ENCODE data around the gene KRT79.

KRT79 gene

DNA sequence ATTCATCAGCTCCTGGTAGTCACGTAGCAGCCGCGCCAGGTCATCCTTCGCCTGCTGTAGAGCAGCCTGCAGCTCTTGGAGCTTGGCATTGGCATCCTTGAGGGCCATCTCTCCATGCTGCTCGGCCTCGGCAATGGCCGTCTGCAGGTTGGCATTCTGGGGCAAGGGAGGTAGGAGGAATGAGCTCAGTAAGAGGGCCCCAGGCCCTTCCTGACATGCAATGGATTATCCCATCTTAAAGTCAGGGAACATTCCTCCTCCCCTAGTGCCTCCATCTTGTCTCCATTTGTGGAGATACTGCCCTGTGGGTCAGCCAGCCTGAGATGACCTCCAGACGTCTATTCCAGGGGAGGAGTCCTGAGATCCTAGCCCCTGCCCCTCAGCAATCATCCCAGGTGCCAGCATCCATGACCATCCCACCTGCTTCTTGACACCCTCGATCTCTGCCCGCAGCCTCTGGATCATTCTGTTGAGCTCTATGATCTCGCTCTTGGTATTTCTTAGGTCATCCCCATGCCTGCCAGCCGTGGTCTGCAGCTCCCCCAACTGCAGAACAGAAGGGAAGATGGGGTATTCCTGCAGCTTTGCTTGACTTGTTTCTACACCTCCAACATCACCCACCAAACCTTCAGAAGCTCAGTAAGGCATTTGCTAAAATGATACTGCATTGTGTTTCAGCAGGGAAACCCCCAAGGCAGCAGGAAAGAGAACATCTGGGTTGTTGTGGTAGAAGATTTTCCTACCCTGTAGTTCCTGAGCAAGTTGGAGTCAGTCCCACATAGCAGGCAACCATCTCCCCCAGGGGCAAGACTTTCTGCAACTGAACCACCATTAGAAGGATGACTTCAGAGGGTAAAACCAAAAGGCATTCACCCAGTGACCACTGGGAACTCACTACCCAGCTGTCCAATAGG lies 42.6 kb downstream of the KRT79 start:
- no peaks in the 10 kb centered on the region for H3K4me1 ChIP-seq (ENCODE audit: control insufficient read depth in 1 of 2, insufficient read depth in 1 of 2, low read depth in 1 of 2, low read length in 1 of 2)
- H3K27me3 ChIP-seq: peaks cover 53% of the 10 kb centered on the region
- TF ChIP-seq, protein P1, sequence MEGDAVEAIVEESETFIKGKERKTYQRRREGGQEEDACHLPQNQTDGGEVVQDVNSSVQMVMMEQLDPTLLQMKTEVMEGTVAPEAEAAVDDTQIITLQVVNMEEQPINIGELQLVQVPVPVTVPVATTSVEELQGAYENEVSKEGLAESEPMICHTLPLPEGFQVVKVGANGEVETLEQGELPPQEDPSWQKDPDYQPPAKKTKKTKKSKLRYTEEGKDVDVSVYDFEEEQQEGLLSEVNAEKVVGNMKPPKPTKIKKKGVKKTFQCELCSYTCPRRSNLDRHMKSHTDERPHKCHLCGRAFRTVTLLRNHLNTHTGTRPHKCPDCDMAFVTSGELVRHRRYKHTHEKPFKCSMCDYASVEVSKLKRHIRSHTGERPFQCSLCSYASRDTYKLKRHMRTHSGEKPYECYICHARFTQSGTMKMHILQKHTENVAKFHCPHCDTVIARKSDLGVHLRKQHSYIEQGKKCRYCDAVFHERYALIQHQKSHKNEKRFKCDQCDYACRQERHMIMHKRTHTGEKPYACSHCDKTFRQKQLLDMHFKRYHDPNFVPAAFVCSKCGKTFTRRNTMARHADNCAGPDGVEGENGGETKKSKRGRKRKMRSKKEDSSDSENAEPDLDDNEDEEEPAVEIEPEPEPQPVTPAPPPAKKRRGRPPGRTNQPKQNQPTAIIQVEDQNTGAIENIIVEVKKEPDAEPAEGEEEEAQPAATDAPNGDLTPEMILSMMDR (IDR thresholded peaks at IDR 0.05): no peak
- H3K9me3 ChIP-seq: no peaks in the 10 kb centered on the region
- H3K4me3 ChIP-seq (ENCODE audit: low read depth in 1 of 2, low read length in 1 of 2): no peak overlapping the region
- H3K36me3 ChIP-seq: no peaks in the 10 kb centered on the region
- H3K27ac ChIP-seq: no peak overlapping the region

GRCh38 chr12:52790427-52791270 lies 43.5 kb downstream of the KRT79 start:
- Histone ChIP-seq H3K27ac (no peak overlapping the region), H3K4me3 (ENCODE audit: low read depth in 1 of 2, low read length in 1 of 2) (no peak overlapping the region), H3K36me3 (no peaks in the 10 kb centered on the region), H3K4me1 (ENCODE audit: control insufficient read depth in 1 of 2, insufficient read depth in 1 of 2, low read depth in 1 of 2, low read length in 1 of 2) (no peaks in the 10 kb centered on the region), H3K9me3 (no peaks in the 10 kb centered on the region), H3K27me3 (peaks cover 53% of the 10 kb centered on the region)
- TF ChIP-seq, protein P1 (IDR thresholded peaks at IDR 0.05): no peak

- H3K9me3 ChIP-seq: no peaks in the 10 kb centered on the region
- peaks cover 61% of the 10 kb centered on the region for H3K27me3 ChIP-seq
- H3K27ac ChIP-seq: no peak overlapping the region
- no peaks in the 10 kb centered on the region for H3K4me1 ChIP-seq (ENCODE audit: control insufficient read depth in 1 of 2, insufficient read depth in 1 of 2, low read depth in 1 of 2, low read length in 1 of 2)
- TF ChIP-seq, protein P1 (IDR thresholded peaks at IDR 0.05): no peak
- H3K36me3 ChIP-seq: no peaks in the 10 kb centered on the region
- no peak overlapping the region for H3K4me3 ChIP-seq (ENCODE audit: low read depth in 1 of 2, low read length in 1 of 2)
These were observed 44.3 kb downstream of the KRT79 start for GRCh38 chr12:52789637-52790426.

GRCh38 chr12:52788876-52789636 lies 45.1 kb downstream of the KRT79 start:
- no peaks in the 10 kb centered on the region for H3K9me3 ChIP-seq
- no peak overlapping the region for H3K4me3 ChIP-seq (ENCODE audit: low read depth in 1 of 2, low read length in 1 of 2)
- TF ChIP-seq, protein P1 (IDR thresholded peaks at IDR 0.05): no peak
- H3K27me3 ChIP-seq: peaks cover 66% of the 10 kb centered on the region
- no peaks in the 10 kb centered on the region for H3K4me1 ChIP-seq (ENCODE audit: control insufficient read depth in 1 of 2, insufficient read depth in 1 of 2, low read depth in 1 of 2, low read length in 1 of 2)
- H3K27ac ChIP-seq: no peak overlapping the region
- H3K36me3 ChIP-seq: no peaks in the 10 kb centered on the region

Measured in neutrophil (primary cell).